HG03196 (cell line): ENCODE results near the gene MMRN2.
A peak's percentile ranks its signal among the peaks of the same experiment; 100 is the strongest.

Source experiments
- ATAC-seq: cut with Tn5 transposase; IDR thresholded peaks from one replicate; pipeline ENCODE4 v1.9.1; 2021; ENCODE audit not compliant: unreplicated experiment

Gene MMRN2

DNA sequence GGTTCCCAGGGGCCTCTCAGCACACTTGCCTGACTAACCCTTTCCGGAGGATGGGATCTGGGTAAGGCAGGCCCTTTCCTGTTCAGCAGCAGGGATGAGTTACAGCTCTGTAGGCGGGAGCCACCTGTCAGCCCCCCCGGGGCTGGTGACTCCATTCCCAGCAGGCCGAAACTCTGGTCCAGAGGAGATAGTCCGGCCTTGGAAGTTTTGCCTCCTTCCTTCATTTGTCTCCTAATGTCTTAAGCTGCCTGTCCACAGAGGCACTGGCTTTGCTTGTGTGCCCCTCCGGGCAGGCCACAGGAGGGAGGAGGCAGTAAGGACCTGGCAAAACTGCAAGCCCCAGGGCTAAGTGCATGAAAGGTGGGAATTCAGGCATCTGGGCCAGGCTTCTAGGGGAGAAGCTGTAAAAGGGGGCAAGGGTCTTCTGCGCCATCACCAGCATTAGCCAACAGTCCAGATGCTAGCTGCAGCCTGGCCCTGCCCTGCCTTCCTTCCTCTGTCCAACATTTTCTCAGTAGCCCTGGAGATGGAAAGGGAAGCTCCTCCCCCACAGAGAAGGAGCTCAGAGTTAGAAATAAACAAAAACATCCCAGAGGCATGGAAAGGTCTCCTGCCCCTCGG, 12.1 kb upstream of the MMRN2 start:
- no peak for ATAC-seq

DNA sequence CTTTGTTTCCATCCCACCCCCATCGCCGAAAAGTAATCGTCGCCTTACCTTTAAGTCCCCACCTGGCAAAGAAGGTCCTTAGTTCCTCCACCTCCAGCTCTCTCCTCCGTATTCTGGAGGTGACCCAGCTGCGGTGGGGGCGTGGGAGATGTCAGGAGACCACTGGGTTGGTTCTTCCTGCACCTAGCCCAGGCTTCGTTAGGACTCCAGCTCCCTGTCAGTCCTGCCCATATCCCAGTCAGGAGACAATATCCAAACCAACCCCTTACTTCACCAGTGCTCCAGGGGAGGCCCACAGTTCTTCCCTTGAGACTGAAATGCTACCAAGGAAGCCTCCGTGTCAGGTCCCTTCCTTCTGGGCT, 11.6 kb upstream of the MMRN2 start:
- ATAC-seq = no peak

DNA sequence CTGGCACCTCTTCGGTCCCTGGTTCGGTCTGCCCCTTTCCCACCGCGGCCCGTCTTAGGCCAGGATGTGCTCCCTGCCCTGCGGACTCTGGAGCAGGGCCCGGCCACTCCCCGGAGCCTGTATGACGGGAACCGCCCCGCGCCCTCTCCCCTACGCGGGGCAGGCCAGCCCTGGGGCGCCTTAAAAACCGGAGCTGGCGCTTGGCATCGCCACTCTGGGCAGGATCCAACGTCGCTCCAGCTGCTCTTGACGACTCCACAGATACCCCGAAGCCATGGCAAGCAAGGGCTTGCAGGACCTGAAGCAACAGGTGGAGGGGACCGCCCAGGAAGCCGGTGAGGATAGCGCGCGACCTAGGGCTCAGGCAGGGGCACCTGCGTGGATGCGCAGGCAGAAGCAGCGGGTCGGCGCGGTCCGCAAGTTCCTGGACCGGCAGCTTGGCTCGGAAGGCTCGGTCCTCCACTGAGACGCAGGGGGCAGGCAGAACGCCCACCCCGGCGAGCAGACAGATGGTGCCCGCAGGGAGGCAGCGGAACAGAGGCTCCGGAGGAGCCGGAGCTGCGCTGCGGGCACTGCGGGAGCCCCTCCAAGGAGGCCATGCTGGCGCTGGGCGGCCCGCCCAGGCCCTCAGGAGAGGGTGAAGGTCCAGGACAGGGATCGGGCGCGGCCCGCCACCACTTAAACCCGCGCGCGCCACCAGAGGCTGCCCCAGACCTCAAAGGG, 11.0 kb upstream of the MMRN2 start, which contains the start of gene ADIRF:
TSS of gene ADIRF (plus strand) at position 212 of the 723 bp plus-strand sequence. CDS start at position 275, 63 bp downstream.
- ATAC-seq = no peak

GRCh38 chr10:86967481-86967941, 10.1 kb upstream of the MMRN2 start:
- ATAC-seq = no peak

GRCh38 chr10:86965986-86966654, 8.7 kb upstream of the MMRN2 start:
- ATAC-seq = peak; percentile 1

GRCh38 chr10:86964847-86965190, 7.4 kb upstream of the MMRN2 start:
- no peak for ATAC-seq

GRCh38 chr10:86964061-86964846, 6.8 kb upstream of the MMRN2 start:
- no peak for ATAC-seq

DNA sequence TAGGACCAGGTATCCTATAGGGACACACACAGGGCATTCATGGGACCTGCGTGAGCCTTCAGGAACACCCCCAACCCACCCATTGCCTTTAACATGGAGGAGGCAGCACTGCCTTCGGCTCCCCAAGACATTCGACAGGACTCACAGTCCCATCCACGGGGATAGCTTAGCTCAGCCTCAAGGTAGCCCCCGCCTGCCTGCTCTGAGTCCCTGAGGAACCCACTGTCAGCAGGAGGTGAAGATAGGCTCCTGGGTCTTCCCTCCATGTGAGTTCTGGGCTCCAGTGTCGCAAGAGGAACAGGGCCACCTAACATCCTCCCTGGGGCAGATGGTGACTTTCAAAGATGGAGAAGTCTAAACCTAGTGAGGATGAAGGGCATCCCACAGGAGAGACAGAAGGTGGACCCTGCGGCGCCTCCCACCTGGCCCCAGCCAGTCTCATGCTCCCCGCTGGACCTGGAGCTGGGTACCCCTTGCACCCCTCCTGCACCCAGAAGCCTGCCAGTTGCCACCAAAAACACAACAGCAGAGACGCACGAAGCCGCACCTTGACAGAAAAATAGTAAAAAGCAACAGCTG, 6.0 kb upstream of the MMRN2 start:
- ATAC-seq = no peak

GRCh38 chr10:86962981-86963310, 5.5 kb upstream of the MMRN2 start:
- no peak for ATAC-seq

GRCh38 chr10:86962136-86962980, 4.9 kb upstream of the MMRN2 start:
- no peak for ATAC-seq

DNA sequence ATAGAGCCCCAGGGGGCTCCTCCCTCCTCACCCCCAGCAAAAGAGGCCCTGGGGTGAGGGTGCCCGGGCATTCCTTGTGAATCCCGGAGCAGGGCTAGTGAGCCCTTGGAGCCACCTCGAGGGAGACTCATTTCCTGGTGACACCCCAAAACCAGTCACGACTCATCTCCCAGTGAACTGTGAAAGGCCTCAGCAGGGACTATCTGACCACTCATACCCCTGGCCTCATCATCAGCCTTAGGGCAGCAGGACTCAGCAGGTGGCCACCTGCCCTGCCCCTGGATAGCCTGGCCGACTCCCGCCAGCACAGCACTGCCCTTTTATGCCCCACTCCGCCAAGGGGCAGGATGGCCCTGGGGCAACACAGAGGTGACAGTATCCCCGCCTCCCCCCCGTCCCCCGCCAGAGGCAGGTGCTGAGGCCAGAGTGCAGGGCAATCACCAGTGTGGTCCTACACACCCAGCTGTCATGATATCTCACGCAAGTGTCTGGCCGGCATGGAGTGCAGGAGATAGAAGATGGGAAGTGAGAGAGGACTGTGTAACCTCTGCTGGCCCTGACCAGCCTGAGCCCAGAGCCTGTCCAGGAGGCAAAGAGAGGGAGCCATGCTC, 4.2 kb upstream of the MMRN2 start:
- no peak for ATAC-seq

DNA sequence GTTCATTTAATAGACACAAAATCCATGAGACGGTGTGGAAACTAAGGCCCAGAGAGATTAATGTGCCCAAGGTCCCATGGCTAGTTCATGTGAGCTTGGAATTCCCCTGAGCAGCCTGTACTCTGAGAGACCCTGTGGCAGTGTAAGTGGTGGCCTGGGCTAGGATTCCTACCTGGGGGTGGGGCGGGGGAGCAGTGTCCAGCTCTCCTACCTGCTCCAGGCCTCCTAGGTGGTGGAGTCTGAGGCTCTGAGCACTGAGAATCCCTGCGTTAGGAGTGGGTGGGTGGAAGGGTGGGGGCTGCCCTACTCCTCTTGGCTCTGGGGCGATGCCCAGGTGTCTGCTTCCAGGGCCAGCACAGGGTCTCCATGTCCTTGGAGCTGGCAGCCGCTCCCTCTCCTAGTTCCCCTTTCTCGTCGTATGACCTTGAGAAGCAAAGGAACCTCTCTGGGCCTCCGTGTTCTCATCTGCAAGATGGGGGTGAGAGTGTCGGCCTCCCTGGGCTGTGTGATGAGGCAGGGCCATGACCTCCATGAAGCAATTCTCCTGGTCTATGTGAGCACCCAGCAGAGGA, 3.5 kb upstream of the MMRN2 start:
- no peak for ATAC-seq

DNA sequence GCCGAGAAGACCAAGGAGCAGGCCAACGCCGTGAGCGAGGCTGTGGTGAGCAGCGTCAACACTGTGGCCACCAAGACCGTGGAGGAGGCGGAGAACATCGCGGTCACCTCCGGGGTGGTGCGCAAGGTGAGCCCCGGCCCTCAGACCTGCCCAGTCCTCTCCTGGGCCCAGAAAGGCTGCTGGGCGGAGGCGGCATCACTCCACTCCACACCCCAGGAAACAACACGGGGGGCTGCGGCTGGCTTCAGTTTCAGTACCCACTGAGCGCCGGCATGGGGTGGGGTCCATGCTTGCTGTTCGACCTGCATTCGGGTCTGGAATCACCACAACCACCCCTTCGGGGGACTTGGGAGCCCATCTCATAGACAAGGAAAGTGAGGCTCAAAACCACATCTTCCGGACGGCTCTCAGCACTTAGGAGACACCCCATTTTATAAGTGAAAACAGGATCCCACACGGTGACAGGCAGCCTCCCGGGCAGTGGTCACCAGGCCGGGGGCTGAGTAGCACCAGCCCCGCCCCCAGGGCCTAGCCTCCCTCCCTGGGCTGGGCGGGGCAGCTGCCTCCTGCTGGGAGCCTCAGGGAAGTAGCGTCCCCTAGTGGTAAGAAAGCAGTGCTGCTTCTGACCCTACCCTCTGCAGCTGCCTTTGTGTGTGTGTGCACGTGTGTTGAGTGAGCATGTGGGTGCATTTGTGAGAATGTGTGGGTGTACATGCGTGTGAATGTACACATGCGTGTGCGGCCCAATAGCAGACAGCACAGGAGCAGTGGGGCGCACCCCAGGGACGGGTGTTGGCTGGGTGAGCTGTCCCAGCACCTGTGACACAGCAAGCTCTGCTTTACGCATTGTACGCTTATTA, 2.8 kb upstream of the MMRN2 start:
- no peak for ATAC-seq

- no peak for ATAC-seq
Measured at GRCh38 chr10:86959737-86960002, 2.3 kb upstream of the MMRN2 start.

GRCh38 chr10:86958901-86959736, 1.7 kb upstream of the MMRN2 start:
- no peak for ATAC-seq

DNA sequence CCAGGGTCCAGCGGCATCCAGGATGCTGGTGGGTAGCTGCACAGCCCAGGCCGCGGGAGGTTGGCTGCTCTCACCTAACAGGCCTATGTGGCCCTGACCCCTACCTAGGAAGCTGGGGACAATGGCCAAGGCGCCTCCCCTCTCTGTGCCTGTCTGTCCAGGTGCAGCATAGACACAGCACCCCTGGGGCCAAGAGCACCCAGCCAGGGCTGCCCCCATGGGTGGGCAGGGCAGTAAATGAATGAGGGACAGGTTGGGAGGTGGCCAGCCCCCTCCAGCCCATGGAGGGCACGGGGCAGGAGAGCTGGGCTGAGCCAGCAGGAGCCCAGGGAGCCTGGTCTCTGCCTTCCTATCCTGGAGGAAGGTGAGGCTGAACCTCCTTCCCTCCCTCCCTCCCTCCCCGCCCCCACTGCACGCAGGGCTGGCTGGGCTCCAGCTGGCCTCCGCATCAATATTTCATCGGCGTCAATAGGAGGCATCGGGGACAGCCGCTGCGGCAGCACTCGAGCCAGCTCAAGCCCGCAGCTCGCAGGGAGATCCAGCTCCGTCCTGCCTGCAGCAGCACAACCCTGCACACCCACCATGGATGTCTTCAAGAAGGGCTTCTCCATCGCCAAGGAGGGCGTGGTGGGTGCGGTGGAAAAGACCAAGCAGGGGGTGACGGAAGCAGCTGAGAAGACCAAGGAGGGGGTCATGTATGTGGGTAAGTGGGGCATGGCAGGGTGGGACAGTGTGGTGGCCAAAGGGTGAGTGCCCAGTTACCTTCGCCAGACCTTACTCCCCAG, 893 bp upstream of the MMRN2 start, which contains the start of gene SNCG:
TSS of gene SNCG (plus strand) at position 484 of the 785 bp plus-strand sequence. CDS start at position 583, 99 bp downstream.
- ATAC-seq = no peak

DNA sequence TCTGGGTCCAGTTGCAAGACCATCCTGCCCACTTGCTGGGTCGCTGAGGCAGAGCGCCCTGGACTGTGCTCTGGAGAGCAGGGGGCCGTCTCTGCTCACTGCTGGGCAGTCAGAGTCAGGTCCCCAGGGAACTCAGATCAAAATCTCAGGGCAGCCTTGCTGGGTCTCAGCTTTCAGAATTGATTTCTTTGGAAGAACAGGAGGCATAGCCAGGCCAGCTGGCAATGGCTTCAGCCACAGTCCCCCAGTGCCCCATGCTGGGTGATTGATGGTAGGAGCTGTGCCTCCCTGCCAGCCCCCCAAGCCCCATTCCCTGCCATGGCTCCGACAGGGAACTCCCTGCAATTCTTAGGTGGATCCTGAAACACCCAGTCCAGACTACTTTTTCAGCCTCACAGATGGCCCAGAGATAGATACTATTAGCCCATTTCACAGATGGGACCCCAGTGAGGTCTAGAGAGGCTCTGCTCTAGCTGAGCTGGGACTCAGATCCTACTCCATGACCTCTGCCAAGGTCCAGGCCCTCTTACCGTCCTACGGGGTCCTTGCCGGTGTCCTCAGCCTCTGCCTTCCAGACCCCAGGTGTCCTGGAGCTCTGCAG, 467 bp downstream of the MMRN2 start:
- no peak for ATAC-seq
